Kidney epithelial cell (primary cell): ENCODE measurements around the gene LZTFL1. TPM values are rescaled to one million over a fixed set of nuclear protein-coding genes. Genes with fewer than 3 reads are reported as not detected.

Source experiments
- DNase-seq: peaks from one replicate; pipeline ENCODE4 v3.0.0-alpha.2; 2010; ENCODE audit warnings: low read depth
- H3K27me3 ChIP-seq: 2 replicates; pipeline ENCODE4 v1.6.0; 2011; ENCODE audit warnings: low read length; ENCODE audit not compliant: control insufficient read depth, insufficient read depth
- H3K36me3 ChIP-seq: 2 replicates; pipeline ENCODE4 v1.5.1; 2011; ENCODE audit warnings: low read length; ENCODE audit not compliant: control insufficient read depth, insufficient read depth
- H3K4me3 ChIP-seq: 2 replicates; pipeline ENCODE4 v1.5.1; 2011; ENCODE audit warnings: low read depth, mild to moderate bottlenecking, control low read depth, low read length
- total RNA-seq: library from RNA; depleted of rRNA; stranded (reverse); fragments of >200 nt; gene quantifications from 2 replicates; pipeline ENCODE4 v1.2.3, GENCODE V29; 2015
- TF ChIP-seq, protein P1 (sequence below): IDR thresholded peaks from 2 replicates; pipeline ENCODE4 v1.5.1; 2011; ENCODE audit warnings: mild to moderate bottlenecking, moderate library complexity, low read length, control low read depth, inconsistent platforms; ENCODE audit not compliant: insufficient read depth, poor library complexity, severe bottlenecking

Gene LZTFL1
- total RNA-seq, 1 donor from 2014 or later = 28.2 TPM

DNA sequence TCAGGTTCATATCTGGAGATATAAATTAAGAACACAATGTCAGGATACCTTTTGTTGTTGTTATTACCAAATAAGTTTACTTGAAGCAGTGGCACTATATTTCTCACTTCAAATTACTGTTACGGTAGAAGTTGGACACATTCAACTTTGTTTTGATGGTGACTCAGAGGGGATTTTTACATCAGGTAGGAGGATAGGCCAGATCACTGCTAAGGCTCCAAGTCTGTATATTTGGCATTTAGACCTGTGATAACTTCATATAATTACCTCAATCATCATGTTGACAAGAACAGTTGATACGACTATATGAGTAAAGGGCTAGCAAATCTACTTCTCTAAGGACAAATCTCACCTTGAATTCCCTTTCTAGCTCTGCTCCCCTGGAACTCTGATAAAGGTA, 15.6 kb downstream of the LZTFL1 start:
- TF ChIP-seq, protein P1, sequence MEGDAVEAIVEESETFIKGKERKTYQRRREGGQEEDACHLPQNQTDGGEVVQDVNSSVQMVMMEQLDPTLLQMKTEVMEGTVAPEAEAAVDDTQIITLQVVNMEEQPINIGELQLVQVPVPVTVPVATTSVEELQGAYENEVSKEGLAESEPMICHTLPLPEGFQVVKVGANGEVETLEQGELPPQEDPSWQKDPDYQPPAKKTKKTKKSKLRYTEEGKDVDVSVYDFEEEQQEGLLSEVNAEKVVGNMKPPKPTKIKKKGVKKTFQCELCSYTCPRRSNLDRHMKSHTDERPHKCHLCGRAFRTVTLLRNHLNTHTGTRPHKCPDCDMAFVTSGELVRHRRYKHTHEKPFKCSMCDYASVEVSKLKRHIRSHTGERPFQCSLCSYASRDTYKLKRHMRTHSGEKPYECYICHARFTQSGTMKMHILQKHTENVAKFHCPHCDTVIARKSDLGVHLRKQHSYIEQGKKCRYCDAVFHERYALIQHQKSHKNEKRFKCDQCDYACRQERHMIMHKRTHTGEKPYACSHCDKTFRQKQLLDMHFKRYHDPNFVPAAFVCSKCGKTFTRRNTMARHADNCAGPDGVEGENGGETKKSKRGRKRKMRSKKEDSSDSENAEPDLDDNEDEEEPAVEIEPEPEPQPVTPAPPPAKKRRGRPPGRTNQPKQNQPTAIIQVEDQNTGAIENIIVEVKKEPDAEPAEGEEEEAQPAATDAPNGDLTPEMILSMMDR = no peak
- no peaks in the 10 kb centered on the region for H3K27me3 ChIP-seq
- H3K4me3 ChIP-seq = no peak overlapping the region
- H3K36me3 ChIP-seq = no peaks in the 10 kb centered on the region
- no peak for DNase-seq

DNA sequence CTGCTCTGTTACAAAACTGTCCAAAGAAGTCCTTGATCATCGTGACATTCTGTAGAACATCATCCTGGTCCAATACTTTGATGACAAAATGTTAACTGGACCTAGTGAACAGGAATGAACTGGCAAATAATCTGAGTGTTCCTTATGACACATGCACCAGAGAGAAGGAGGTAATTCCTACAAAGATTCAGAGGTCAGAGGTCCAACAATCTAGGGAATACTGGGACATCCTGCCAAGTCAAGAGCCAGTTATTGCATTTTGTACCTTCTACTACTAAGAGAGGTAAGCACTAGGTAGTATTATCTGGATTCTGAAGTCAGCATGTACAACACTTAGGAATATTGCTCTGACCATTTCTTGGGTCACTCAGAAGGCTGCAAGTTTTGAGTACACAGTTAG, 20.8 kb downstream of the LZTFL1 start:
- no peak for DNase-seq
- no peak overlapping the region for H3K4me3 ChIP-seq
- H3K27me3 ChIP-seq = no peaks in the 10 kb centered on the region
- TF ChIP-seq, protein P1 = no peak
- no peaks in the 10 kb centered on the region for H3K36me3 ChIP-seq

DNA sequence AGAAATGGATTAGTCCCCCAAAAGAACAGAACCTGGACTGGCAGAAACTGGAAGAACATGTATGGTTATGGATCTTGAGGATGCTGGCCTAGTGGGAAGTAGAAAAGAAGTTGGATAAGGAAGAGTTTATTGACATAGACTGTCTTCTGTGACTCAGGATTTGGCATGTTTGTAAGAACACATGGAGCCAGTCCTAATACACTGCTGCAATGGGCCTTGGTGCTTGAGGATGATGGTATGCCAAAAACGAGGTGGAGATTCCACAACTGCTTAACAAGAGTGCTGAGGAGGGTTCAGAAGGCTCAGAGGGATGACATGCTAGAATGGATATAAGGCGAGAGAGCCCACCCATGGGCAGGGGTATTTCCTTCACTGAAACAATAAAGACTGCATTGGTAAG, 22.4 kb downstream of the LZTFL1 start:
- no peaks in the 10 kb centered on the region for H3K27me3 ChIP-seq
- no peak overlapping the region for H3K4me3 ChIP-seq
- DNase-seq = no peak
- no peaks in the 10 kb centered on the region for H3K36me3 ChIP-seq
- TF ChIP-seq, protein P1 = no peak

DNA sequence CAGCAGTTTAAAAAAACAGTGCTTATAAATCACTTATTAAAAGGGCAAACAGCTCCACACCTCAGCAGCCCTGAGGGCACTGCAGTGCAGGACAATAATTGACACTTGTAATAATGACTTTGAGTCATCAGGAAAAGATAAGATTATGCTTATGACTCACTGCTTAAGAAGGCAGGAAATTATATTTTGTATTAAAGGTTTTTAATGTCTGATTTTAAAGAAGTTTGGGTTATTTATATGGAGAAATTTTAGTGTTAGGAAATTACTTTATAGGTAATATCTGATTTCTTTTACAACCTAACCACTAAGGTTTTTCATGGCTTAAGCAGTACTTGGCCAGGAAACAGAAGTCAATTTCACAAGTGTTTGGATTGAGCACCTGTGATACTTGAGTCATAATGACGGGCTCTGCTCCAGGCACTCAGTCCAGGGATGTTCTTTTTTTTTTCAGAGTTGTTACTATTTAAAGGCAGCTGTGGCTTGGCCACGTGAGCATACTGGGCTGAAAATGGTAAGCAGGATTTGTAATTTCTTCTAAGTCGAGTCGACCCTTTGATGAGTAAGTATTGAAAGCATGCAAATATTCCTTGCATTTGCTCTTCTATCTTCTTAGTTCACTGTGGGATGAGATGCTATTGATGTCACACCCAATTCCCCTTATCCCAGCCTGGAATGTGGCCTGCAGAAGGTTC, 23.9 kb downstream of the LZTFL1 start:
- TF ChIP-seq, protein P1 = no peak
- DNase-seq = peak; percentile 98
- Histone ChIP-seq H3K4me3 (no peak overlapping the region), H3K27me3 (no peaks in the 10 kb centered on the region), H3K36me3 (no peaks in the 10 kb centered on the region)

DNA sequence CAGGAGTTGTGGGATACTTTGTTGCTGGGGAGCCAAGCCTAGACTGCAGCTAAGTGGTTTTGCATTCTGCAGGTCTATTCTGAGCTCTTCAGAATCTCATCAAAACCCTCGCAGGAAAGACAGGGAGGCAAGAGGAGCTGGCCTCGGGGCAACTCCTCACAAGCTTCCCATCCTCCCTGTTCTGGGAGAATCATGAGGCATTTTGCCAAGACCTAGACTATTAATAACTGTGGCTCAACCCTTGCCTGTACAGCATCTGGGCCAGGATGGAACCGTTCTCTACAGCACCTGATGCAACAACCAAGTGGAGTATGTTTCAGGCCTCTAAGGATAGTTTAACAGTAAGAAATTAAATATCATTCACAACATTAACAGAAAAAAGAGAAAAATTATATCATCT, 25.4 kb downstream of the LZTFL1 start:
- no peaks in the 10 kb centered on the region for H3K27me3 ChIP-seq
- DNase-seq = no peak
- TF ChIP-seq, protein P1 = no peak

DNA sequence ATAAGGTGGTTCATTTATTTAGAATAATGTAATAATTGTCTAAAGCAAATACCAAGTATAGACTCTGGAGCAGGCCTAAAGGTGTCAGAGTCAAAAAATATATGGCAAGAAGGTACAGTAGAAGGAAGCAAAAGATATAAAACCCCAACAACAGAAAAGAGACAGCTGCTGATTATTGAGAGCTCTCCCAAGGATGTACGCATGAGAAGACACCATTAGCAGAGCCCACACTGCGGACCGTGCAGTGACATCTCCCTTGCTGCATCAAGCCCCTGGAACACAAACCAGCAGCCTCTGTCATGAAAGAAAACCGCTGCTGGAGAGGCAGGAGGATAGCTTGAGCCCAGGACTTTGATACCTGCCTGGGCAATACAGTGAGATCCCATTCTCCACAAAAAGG, 27.6 kb downstream of the LZTFL1 start:
- H3K4me3 ChIP-seq = no peak overlapping the region
- no peak for DNase-seq
- no peaks in the 10 kb centered on the region for H3K27me3 ChIP-seq
- TF ChIP-seq, protein P1 = no peak
- H3K36me3 ChIP-seq = no peaks in the 10 kb centered on the region

More for the DNA sequence above, 25.4 kb downstream of the LZTFL1 start:
- no peak overlapping the region for H3K4me3 ChIP-seq
- H3K36me3 ChIP-seq = no peaks in the 10 kb centered on the region
